CD14-positive monocyte (primary cell): ENCODE data around the gene ZNF280D. TPM values are rescaled to one million over a fixed set of nuclear protein-coding genes. Genes with fewer than 3 reads are reported as not detected.

Source experiments
- DNase-seq, 3 donors: peaks; one replicate each; pipeline ENCODE4 v3.0.0-alpha.2; 2011 to 2022
- H2AFZ ChIP-seq: 2 replicates; pipeline ENCODE4 v1.6.0; 2012; ENCODE audit warnings: mild to moderate bottlenecking, low read depth, low read length, inconsistent platforms; ENCODE audit not compliant: insufficient read depth, poor library complexity, severe bottlenecking
- H3K27ac ChIP-seq, 2 donors: 1 replicate in 1 of 2; 2 replicates in 1 of 2; pipeline ENCODE4 v1.5.1; 2012 to 2013; ENCODE audit warnings: low read length in 2 of 2, control low read depth in 1 of 2, inconsistent platforms in 1 of 2, low read depth in 1 of 2, mild to moderate bottlenecking in 1 of 2
- H3K27me3 ChIP-seq, 2 donors: one replicate each; pipeline versions ENCODE4 v1.6.0 to v1.6.1; 2011 to 2013; ENCODE audit warnings: low read length in 2 of 2; ENCODE audit not compliant: control insufficient read depth in 2 of 2, insufficient read depth in 2 of 2
- H3K36me3 ChIP-seq, 2 donors: replicated peaks in 1 of 2; 1 replicate in 1 of 2; 2 replicates in 1 of 2; pipeline versions ENCODE4 v1.5.1 to v1.6.1; 2012 to 2013; ENCODE audit warnings: low read length in 2 of 2, control low read depth in 1 of 2, inconsistent platforms in 1 of 2, mild to moderate bottlenecking in 1 of 2; ENCODE audit not compliant: insufficient read depth in 2 of 2, control insufficient read depth in 1 of 2
- H3K4me1 ChIP-seq, 2 donors: 1 replicate in 1 of 2; 2 replicates in 1 of 2; pipeline versions ENCODE4 v1.5.1 to v1.6.1; 2012 to 2013; ENCODE audit warnings: low read length in 2 of 2, control low read depth in 1 of 2, inconsistent platforms in 1 of 2, mild to moderate bottlenecking in 1 of 2, moderate library complexity in 1 of 2; ENCODE audit not compliant: insufficient read depth in 2 of 2, control insufficient read depth in 1 of 2
- H3K4me2 ChIP-seq: replicated peaks from 2 replicates; pipeline ENCODE3; 2012; ENCODE audit warnings: low read length, moderate library complexity, mild to moderate bottlenecking; ENCODE audit not compliant: poor library complexity, severe bottlenecking; ENCODE audit errors: extremely low read depth
- H3K4me3 ChIP-seq, 3 experiments: fragments of 200-600 bp in 1 of 3; sonication (generic) in 1 of 3; replicated peaks in 1 of 3; 1 replicate in 2 of 3; 2 replicates in 1 of 3; pipeline ENCODE4 v1.5.1; 2011 to 2013; ENCODE audit warnings: low read length in 3 of 3, mild to moderate bottlenecking in 3 of 3, control low read depth in 2 of 3, low read depth in 2 of 3, inconsistent platforms in 1 of 3, moderate library complexity in 1 of 3
- H3K79me2 ChIP-seq: 2 replicates; pipeline ENCODE4 v1.6.0; 2012; ENCODE audit warnings: mild to moderate bottlenecking, control low read depth, inconsistent platforms, low read length, moderate library complexity; ENCODE audit not compliant: insufficient read depth
- H3K9ac ChIP-seq: 2 replicates; pipeline ENCODE4 v1.6.0; 2017; ENCODE audit warnings: low read length, mild to moderate bottlenecking; ENCODE audit not compliant: insufficient read depth, poor library complexity, severe bottlenecking
- H3K9me3 ChIP-seq, 2 donors: replicated peaks in 1 of 2; 1 replicate in 1 of 2; 2 replicates in 1 of 2; pipeline versions ENCODE4 v1.5.1 to v1.6.1; 2012 to 2013; ENCODE audit warnings: low read length in 2 of 2, control low read depth in 1 of 2; ENCODE audit not compliant: control insufficient read depth in 1 of 2, insufficient read depth in 1 of 2
- H4K20me1 ChIP-seq: 2 replicates; pipeline ENCODE4 v1.6.0; 2012; ENCODE audit warnings: mild to moderate bottlenecking, low read length, control low read depth, moderate library complexity; ENCODE audit not compliant: insufficient read depth
- H3K27ac Mint-ChIP-seq, 7 donors: one replicate each; pipeline ENCODE4 v1.8.0; 2020; ENCODE audit warnings: mild to moderate bottlenecking in 7 of 7, mixed read lengths in 7 of 7, moderate library complexity in 6 of 7, inconsistent platforms in 2 of 7
- H3K27me3 Mint-ChIP-seq, 3 donors: one replicate each; pipeline ENCODE4 v1.8.0; 2021 to 2022; ENCODE audit warnings: low read depth in 3 of 3, mild to moderate bottlenecking in 3 of 3, mixed read lengths in 3 of 3, moderate library complexity in 3 of 3, inconsistent platforms in 1 of 3
- H3K36me3 Mint-ChIP-seq, 2 donors: one replicate each; pipeline ENCODE4 v1.8.0; 2020; ENCODE audit warnings: mixed read lengths in 2 of 2, inconsistent platforms in 1 of 2, mild to moderate bottlenecking in 1 of 2
- H3K4me1 Mint-ChIP-seq: one replicate; pipeline ENCODE4 v1.8.0; 2020; ENCODE audit warnings: mild to moderate bottlenecking, mixed read lengths
- H3K4me3 Mint-ChIP-seq, 2 donors: one replicate each; pipeline ENCODE4 v1.8.0; 2020; ENCODE audit warnings: mild to moderate bottlenecking in 2 of 2, mixed read lengths in 2 of 2, moderate library complexity in 1 of 2
- H3K9me3 Mint-ChIP-seq, 7 donors: one replicate each; pipeline ENCODE4 v1.8.0; 2020 to 2022; ENCODE audit warnings: mixed read lengths in 7 of 7, mild to moderate bottlenecking in 6 of 7, moderate library complexity in 6 of 7, inconsistent platforms in 2 of 7
- WGBS: methylation state at CpG from one replicate; pipeline ENCODE4 v1.1.5; 2013; ENCODE audit warnings: missing lambda C conversion rate; ENCODE audit not compliant: insufficient coverage; 5-methylcytosine and 5-hydroxymethylcytosine counted together
- intact Hi-C, 2 donors: fragments of 100-400 bp; cut with micrococcal nuclease; formaldehyde crosslinking; loops; one replicate each; pipeline versions ENCODE4 v1.15.0 to v1.15.1; 2023
- polyA plus RNA-seq, 3 donors: library from polyadenylated mRNA; depleted of rRNA in 1 of 3; unstranded in 2 of 3; stranded (reverse) in 1 of 3; fragments of 300-500 nt in 2 of 3; fragments of >200 nt in 1 of 3; fragmentation: Illumina TruSeq in 2 of 3; gene quantifications; 1 replicate in 2 of 3; 2 replicates in 1 of 3; pipeline ENCODE4 v1.2.3, GENCODE V29; 2012 to 2021
- TF ChIP-seq, protein P1 (sequence below): fragments of 200-600 bp; IDR thresholded peaks from one replicate; pipeline ENCODE4 v1.8.0; 2022; ENCODE audit warnings: antibody characterized with exemption, mild to moderate bottlenecking

Gene ZNF280D
- polyA plus RNA-seq, 3 donors, result 5.1 to 14.2 (median 8.0) TPM

DNA sequence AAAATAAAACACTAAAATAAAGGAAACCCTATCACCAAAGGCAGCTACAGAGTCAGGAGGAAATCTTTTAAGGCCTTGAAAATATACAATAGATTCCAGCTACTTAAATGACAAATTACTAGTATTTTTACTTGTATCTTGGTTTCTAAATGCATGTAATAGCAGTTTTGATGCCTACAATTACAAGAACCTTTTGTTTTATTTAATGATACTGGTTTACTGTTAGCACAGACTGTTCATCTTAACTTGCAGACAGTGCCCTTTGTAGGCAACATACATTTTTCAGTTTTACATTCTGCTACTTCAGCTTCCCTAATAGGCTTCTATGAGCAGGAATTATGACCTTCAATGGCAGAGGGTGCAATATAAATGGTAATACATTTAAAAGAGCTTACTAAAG is 54.1 kb downstream of the ZNF280D start:
- H3K79me2 ChIP-seq, result no peaks in the 10 kb centered on the region
- H3K27ac ChIP-seq, result no peak overlapping the region
- intact Hi-C loops, result no loop called here
- Mint-ChIP-seq H3K4me3 (no peak overlapping the region), H3K9me3 (no peaks in the 10 kb centered on the region), H3K36me3 (peaks cover 41 to 50% of the 10 kb centered on the region in 2 donors), H3K4me1 (no peaks in the 10 kb centered on the region), H3K27me3 (no peaks in the 10 kb centered on the region), H3K27ac (no peak overlapping the region)
- H4K20me1 ChIP-seq, result no peaks in the 10 kb centered on the region
- no peak overlapping the region for H3K4me2 ChIP-seq
- H2AFZ ChIP-seq, result no peak overlapping the region
- H3K4me1 ChIP-seq, result no peaks in the 10 kb centered on the region
- peaks cover 29 to 60% of the 10 kb centered on the region in 2 donors for H3K36me3 ChIP-seq
- H3K4me3 ChIP-seq, result no peak overlapping the region
- DNase-seq, result no peak
- TF ChIP-seq, protein P1, sequence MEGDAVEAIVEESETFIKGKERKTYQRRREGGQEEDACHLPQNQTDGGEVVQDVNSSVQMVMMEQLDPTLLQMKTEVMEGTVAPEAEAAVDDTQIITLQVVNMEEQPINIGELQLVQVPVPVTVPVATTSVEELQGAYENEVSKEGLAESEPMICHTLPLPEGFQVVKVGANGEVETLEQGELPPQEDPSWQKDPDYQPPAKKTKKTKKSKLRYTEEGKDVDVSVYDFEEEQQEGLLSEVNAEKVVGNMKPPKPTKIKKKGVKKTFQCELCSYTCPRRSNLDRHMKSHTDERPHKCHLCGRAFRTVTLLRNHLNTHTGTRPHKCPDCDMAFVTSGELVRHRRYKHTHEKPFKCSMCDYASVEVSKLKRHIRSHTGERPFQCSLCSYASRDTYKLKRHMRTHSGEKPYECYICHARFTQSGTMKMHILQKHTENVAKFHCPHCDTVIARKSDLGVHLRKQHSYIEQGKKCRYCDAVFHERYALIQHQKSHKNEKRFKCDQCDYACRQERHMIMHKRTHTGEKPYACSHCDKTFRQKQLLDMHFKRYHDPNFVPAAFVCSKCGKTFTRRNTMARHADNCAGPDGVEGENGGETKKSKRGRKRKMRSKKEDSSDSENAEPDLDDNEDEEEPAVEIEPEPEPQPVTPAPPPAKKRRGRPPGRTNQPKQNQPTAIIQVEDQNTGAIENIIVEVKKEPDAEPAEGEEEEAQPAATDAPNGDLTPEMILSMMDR, result no peak
- no peaks in the 10 kb centered on the region for H3K9me3 ChIP-seq
- H3K9ac ChIP-seq, result no peak overlapping the region
- H3K27me3 ChIP-seq, result no peaks in the 10 kb centered on the region

DNA sequence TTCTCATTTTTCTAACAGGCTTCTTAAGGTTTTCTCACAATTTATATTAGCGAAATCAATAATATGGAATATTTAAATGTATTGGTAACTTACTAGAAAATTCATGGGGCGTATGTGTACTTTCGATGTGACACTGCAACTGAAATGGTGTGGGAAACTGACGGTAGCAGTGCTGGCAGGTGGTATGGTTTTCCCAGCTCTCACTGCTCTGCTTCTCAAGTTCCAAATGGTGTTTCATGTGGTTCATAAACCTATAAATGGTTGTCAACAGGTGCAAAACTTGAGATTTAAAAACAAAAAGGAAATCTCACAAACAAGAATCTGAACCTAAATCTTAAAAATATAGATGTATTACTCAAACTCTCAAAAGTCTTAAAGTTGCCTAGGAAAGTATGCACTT is 54.7 kb downstream of the ZNF280D start:
- Histone ChIP-seq H3K4me3 (no peak overlapping the region), H3K27me3 (no peaks in the 10 kb centered on the region), H4K20me1 (no peaks in the 10 kb centered on the region), H2AFZ (no peak overlapping the region), H3K4me1 (no peaks in the 10 kb centered on the region), H3K79me2 (no peaks in the 10 kb centered on the region), H3K4me2 (no peak overlapping the region), H3K36me3 (peaks cover 32 to 66% of the 10 kb centered on the region in 2 donors), H3K9me3 (no peaks in the 10 kb centered on the region), H3K9ac (no peak overlapping the region), H3K27ac (no peak overlapping the region)
- intact Hi-C loops, result no loop called here
- TF ChIP-seq, protein P1, result no peak
- no peaks in the 10 kb centered on the region for H3K9me3 Mint-ChIP-seq
- H3K4me1 Mint-ChIP-seq, result no peaks in the 10 kb centered on the region
- H3K36me3 Mint-ChIP-seq, result peaks cover 47 to 54% of the 10 kb centered on the region in 2 donors
- H3K27ac Mint-ChIP-seq, result no peak overlapping the region
- no peak for DNase-seq
- no peaks in the 10 kb centered on the region for H3K27me3 Mint-ChIP-seq
- H3K4me3 Mint-ChIP-seq, result no peak overlapping the region
- WGBS, result 100% methylated on average over 1 of the region's 4 CpGs
